Measurements from ENCODE around the gene MSMO1.

GRCh38 chr4:165359506-165359905 is 32.0 kb downstream of the MSMO1 start:
- TF ChIP-seq CTCF (conservative IDR thresholded peaks at IDR 0.05; ENCODE audit: low read length) = no peak
- TF ChIP-seq EZH2phosphoT487 (IDR thresholded peaks at IDR 0.05; ENCODE audit: borderline replicate concordance, low read depth, low read length) = no peak

Data from OCI-LY7 (cell line).